Nucleus accumbens (tissue), 56 donors: Measurements from ENCODE around the gene OR6X1.

Experiments
- DNase-seq, 56 donors: peaks; one replicate each; lab custom pipeline; 2025; lab: John Stamatoyannopoulos, UW

The OR6X1 gene

GRCh38 chr11:123754101-123754568 lies at the start of gene OR6X1:
TSS of gene OR6X1 (minus strand) at chr11:123754518. CDS start at chr11:123754518, 0 bp downstream.
- no peak for DNase-seq

DNA sequence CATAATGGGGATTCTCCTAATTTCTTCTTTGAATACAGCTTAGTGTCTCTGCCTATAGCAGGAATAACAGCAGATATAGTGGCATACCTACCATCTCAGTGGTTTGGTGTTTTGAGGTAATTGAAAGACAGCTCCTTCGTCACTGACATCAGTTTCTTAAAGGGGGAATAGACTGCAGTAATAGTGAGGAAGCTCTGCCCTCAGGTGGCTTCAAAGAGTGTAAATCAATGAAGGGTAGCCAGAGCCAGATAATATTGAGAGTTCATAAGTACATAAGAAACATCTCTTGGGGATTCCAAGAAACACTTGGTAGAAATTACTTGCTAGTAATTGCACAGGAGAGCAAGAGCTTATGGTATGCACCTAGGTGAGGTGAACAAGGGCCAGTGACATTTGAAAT lies 47.4 kb upstream of the OR6X1 start:
- DNase-seq = no peak

DNA sequence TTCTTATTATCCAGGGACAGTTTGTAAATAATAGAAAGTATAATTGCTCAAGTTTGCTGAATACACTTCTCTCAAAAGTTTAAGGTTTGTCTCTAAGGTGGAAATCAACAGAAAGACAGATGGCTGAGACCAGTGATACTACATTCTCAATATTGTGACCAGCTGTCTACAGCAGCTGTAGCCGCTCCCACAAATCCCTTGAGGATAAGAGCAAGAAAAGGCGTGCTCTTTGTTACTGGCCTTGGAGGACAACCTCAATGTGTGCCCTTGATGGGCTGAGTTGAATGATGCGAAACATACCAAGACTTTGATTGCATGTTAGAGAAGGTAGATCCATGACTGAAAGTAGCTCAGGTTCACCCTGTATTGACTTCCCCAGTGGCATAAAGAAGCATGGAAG lies 45.7 kb upstream of the OR6X1 start:
- DNase-seq = no peak

DNA sequence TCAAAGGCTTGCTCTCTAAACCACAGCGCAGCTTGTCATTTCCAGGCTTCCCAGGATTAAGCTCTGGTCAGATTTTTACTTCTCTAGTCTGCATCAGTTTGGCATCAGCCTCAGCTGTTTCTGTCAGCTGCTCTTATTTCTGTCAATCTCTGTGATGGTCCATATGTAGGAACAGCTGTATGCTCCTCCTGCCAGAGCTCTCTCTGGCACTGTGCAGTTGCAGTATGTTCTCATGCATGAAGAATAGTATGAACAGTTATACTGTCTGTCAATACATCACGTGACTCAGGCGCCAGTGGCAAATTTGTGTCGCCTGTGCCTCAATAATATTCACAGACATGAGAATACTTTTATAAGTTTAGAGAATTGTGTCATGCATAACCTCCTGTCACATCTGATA lies 45.1 kb upstream of the OR6X1 start:
- DNase-seq = peak in 1 of 56 donors; percentile 11

DNA sequence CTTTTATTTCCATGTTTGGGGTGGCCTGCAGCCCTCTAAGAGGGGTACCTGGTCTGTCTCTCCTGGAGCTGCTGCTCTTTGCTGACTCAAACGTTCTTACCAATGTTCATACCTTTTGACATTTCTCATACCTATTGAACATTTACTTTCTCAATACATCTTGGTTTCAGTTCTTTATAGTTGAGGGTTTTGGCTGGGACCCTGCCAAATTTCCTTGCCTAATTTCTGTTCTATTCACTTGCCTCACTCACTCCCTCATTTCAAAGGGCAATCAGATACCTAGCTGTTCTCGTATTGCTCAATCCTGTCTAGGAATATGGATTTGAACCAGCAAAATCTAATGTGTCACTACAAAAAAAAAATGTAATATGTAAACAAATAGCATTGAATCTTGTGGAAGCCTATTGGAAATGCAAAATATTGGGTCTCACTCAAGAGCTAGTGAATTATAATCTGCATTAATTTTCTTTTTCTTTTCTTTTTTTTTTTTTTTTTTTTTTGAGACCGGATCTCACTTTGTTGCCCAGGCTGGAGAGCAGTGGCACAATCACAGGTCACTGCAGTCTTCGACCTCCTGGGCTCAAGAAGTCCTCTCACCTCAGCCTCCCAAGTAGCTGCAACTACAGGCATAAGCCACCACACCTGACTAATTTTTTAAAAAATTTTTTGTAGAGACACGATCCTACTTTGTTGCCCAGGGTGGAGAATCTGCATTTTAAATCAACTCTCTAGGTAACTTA lies 44.4 kb upstream of the OR6X1 start:
- no peak for DNase-seq

- no peak for DNase-seq
These were observed 43.8 kb upstream of the OR6X1 start for GRCh38 chr11:123798079-123798478.

GRCh38 chr11:123797541-123797940 lies 43.2 kb upstream of the OR6X1 start:
- DNase-seq = no peak

DNA sequence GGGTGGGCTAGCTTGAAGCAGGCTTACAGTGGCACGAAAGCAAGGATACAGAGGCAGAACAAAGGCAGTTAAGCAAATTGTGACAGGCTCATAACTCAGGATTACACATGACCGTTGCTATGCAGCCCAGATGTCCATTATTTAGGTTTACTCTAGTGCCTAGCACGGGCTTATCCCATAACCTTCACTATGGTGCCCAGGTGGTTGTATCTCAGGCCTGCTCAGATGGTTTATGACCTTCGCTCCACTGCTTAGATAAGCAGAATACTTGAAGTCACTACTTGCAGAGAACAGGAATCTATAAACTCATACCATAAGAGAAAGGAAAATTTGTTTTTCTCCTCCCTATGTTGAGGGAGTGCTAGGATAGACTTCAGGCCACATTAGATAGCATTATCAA lies 42.8 kb upstream of the OR6X1 start:
- no peak for DNase-seq

- no peak for DNase-seq
These were observed 41.9 kb upstream of the OR6X1 start for GRCh38 chr11:123796226-123796625.

GRCh38 chr11:123783536-123783935 lies 29.2 kb upstream of the OR6X1 start:
- no peak for DNase-seq

DNA sequence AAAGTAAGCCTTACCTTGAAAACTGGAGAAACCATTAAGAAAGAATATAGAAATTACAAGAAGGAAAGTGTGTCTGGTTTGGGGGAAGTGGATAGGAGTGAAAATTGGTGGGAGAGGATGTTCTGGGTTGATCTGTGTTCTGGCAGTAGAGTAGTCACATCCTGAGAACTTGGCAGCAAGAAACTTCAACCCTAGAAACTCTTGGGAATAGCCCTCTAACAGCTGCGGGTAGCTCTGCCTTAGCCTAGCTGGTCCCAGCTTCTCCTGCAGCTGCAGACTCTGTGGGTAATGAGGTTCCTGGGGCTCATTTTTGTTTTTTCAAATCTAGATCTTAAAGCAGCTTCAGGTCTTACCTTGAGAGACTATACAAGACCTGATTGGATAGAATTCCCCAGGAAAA lies 24.2 kb upstream of the OR6X1 start:
- no peak for DNase-seq

- no peak for DNase-seq
These were observed 21.6 kb upstream of the OR6X1 start for GRCh38 chr11:123775715-123776549.

GRCh38 chr11:123775289-123775688 lies 21.0 kb upstream of the OR6X1 start:
- DNase-seq = no peak

DNA sequence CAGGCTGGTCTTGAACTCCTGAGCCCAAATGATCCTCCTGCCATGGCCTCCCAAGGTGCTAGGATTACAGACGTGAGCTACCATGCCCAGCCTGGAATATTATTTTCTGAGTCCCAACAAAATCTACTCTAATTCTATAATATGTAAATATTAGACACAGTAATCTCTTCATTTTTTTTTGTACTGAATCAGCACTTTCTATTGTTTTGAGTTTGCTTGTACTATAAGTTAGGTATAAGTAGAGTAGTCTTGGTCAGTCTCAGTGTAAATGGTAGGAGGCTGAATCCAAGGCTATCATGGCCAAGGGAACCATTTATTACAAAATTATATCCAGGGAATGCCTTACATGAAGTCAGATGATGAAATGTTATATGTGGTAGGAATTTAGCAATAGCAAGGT lies 19.6 kb upstream of the OR6X1 start:
- no peak for DNase-seq

- no peak for DNase-seq
These were observed 18.7 kb upstream of the OR6X1 start for GRCh38 chr11:123773026-123773425.

GRCh38 chr11:123771664-123772063 lies 17.3 kb upstream of the OR6X1 start:
- DNase-seq = no peak

GRCh38 chr11:123770712-123771111 lies 16.4 kb upstream of the OR6X1 start:
- no peak for DNase-seq

DNA sequence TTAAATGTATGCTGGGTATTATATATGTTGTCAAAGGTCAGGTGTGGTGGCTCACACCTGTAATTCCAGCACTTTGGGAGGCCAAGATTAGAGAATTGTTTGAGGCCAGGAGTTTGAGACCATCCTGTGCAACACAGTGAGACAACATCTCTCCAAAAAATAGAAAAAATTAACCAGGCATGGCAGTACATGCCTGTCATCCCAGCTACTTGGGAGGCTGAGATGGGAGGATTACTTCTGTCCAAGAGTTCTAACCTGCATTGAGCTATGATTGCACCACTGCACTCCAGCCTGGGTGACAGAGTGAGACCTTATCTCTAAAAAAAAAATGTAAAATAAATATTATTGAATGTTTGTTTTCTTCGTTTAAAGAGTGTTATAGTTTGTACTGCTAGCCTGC lies 11.3 kb upstream of the OR6X1 start:
- no peak for DNase-seq

GRCh38 chr11:123762422-123762821 lies 8.1 kb upstream of the OR6X1 start:
- no peak for DNase-seq

GRCh38 chr11:123760894-123761293 lies 6.6 kb upstream of the OR6X1 start:
- no peak for DNase-seq

DNA sequence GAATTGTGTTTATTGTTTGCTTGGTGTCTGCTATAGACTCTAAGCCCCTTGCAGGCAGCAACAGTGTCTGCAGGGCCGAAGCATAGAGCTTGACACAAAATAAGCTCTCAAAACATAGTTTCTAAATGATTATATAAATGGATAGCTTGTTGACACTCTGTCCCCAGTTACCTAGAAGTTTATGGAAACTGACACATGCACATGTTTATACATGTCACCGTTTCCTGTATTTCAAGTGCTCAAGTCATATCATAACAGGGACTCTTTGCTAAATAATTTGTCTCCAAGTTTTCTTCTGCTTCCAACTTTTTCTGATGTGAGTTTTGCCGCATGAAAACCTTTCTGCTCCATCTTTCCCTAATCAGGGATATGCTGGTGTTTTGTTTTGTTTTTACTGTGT lies 3.7 kb upstream of the OR6X1 start:
- DNase-seq = no peak

DNA sequence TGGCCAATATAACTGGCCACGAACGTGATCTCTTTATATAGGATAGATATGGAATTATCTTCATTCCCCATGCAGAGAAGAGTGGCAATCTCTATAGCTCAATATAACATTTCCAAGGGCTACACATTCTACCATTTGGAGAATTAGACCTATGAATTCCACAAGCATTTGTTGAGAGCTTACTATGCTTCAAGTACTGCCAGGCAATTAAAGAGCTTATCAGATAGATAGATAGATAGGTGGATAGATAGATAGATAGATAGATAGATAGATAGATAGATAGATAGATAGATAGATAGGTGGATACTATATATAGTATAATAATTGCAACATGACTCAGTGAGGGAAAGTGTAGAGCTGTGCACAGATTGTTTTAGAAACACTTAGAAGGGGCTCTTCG lies 1.5 kb upstream of the OR6X1 start:
- no peak for DNase-seq
